H9 (cell line): ENCODE results near the gene ETF1. TPM values are rescaled to one million over a fixed set of nuclear protein-coding genes. Genes with fewer than 3 reads are reported as not detected.

Experiments used
- DNase-seq: peaks from one replicate; pipeline ENCODE4 v3.0.0-alpha.2; 2017
- H2AFZ ChIP-seq: one replicate; pipeline ENCODE4 v1.6.1; 2013; ENCODE audit warnings: mild to moderate bottlenecking, low read length, control low read depth, moderate library complexity
- H2AK5ac ChIP-seq: 2 replicates; pipeline ENCODE4 v1.6.1; 2013; ENCODE audit warnings: low read length, control low read depth, mixed read lengths; ENCODE audit not compliant: insufficient read length
- H2BK120ac ChIP-seq: one replicate; pipeline ENCODE4 v1.6.1; 2013; ENCODE audit warnings: low read depth, mild to moderate bottlenecking, low read length, control low read depth, inconsistent platforms; ENCODE audit not compliant: poor library complexity, severe bottlenecking
- H2BK12ac ChIP-seq: 2 replicates; pipeline ENCODE4 v1.6.1; 2013; ENCODE audit warnings: low read length, control low read depth, mixed read lengths, low read depth; ENCODE audit not compliant: insufficient read length
- H2BK15ac ChIP-seq: 2 replicates; pipeline ENCODE4 v1.6.1; 2013; ENCODE audit warnings: low read depth, low read length, control low read depth
- H2BK20ac ChIP-seq: one replicate; pipeline ENCODE4 v1.6.1; 2013; ENCODE audit warnings: low read depth, mild to moderate bottlenecking, low read length, control low read depth, inconsistent platforms; ENCODE audit not compliant: poor library complexity, severe bottlenecking
- H2BK5ac ChIP-seq: 2 replicates; pipeline ENCODE4 v1.6.1; 2013; ENCODE audit warnings: low read length, control low read depth, mixed read lengths; ENCODE audit not compliant: insufficient read length
- H3K14ac ChIP-seq: 2 replicates; pipeline ENCODE4 v1.6.1; 2013; ENCODE audit warnings: low read length, control low read depth; ENCODE audit not compliant: insufficient read depth
- H3K18ac ChIP-seq: 2 replicates; pipeline ENCODE4 v1.6.1; 2013; ENCODE audit warnings: low read depth, mild to moderate bottlenecking, mixed read lengths, low read length, control low read depth; ENCODE audit not compliant: insufficient read length
- H3K23ac ChIP-seq: 2 replicates; pipeline ENCODE4 v1.6.1; 2013; ENCODE audit warnings: low read length, control low read depth, mixed read lengths, low read depth; ENCODE audit not compliant: insufficient read length
- H3K23me2 ChIP-seq: 2 replicates; pipeline ENCODE4 v1.6.1; 2013; ENCODE audit warnings: low read depth, mild to moderate bottlenecking, mixed read lengths, low read length, control low read depth; ENCODE audit not compliant: insufficient read length, poor library complexity, severe bottlenecking
- H3K27ac ChIP-seq: 2 replicates; pipeline ENCODE4 v1.5.1; 2013; ENCODE audit warnings: low read length, control low read depth, mixed read lengths, low read depth; ENCODE audit not compliant: insufficient read length
- H3K27me3 ChIP-seq: 2 replicates; pipeline ENCODE4 v1.6.1; 2013; ENCODE audit warnings: low read length, control low read depth, inconsistent platforms; ENCODE audit not compliant: insufficient read depth
- H3K4ac ChIP-seq: 2 replicates; pipeline ENCODE4 v1.6.1; 2013; ENCODE audit warnings: low read depth, mild to moderate bottlenecking, control low read depth, inconsistent platforms, low read length, moderate library complexity
- H3K4me1 ChIP-seq: 2 replicates; pipeline ENCODE4 v1.6.1; 2013; ENCODE audit warnings: low read length, control low read depth, inconsistent platforms; ENCODE audit not compliant: insufficient read depth
- H3K4me2 ChIP-seq: 2 replicates; pipeline ENCODE4 v1.6.1; 2013; ENCODE audit warnings: low read length, control low read depth, mixed read lengths; ENCODE audit not compliant: insufficient read length, insufficient read depth
- H3K56ac ChIP-seq: 2 replicates; pipeline ENCODE4 v1.6.1; 2013; ENCODE audit warnings: low read depth, mild to moderate bottlenecking, mixed read lengths, low read length, control low read depth; ENCODE audit not compliant: insufficient read length
- H3K79me1 ChIP-seq: 2 replicates; pipeline ENCODE4 v1.6.1; 2013; ENCODE audit warnings: low read depth, mild to moderate bottlenecking, moderate library complexity, low read length, control low read depth, inconsistent platforms; ENCODE audit not compliant: insufficient read depth, poor library complexity, severe bottlenecking
- H3K79me2 ChIP-seq: 2 replicates; pipeline ENCODE4 v1.6.1; 2013; ENCODE audit warnings: low read length, control low read depth, inconsistent platforms; ENCODE audit not compliant: insufficient read depth
- H3K9ac ChIP-seq: 2 replicates; pipeline ENCODE4 v1.6.1; 2013; ENCODE audit warnings: low read length, control low read depth, mixed read lengths; ENCODE audit not compliant: insufficient read length; ENCODE audit errors: extremely low read depth
- H3K9me3 ChIP-seq: one replicate; pipeline ENCODE4 v1.6.1; 2013; ENCODE audit warnings: low read depth, low read length, inconsistent platforms; ENCODE audit not compliant: control insufficient read depth
- H3T11ph ChIP-seq: one replicate; pipeline ENCODE4 v1.6.1; 2013; ENCODE audit warnings: mild to moderate bottlenecking, low read length, control low read depth, inconsistent platforms
- H4K20me1 ChIP-seq: one replicate; pipeline ENCODE4 v1.6.1; 2013; ENCODE audit not compliant: control insufficient read depth, insufficient read length, insufficient read depth
- H4K5ac ChIP-seq: 2 replicates; pipeline ENCODE4 v1.6.1; 2013; ENCODE audit warnings: low read depth, mild to moderate bottlenecking, mixed read lengths, low read length, control low read depth; ENCODE audit not compliant: insufficient read length
- H4K8ac ChIP-seq: replicated peaks from 2 replicates; pipeline ENCODE4 v1.6.1; 2013; ENCODE audit warnings: low read length, control low read depth, mixed read lengths, low read depth; ENCODE audit not compliant: insufficient read length
- H4K91ac ChIP-seq: 2 replicates; pipeline ENCODE4 v1.6.1; 2013; ENCODE audit warnings: low read depth, mild to moderate bottlenecking, moderate library complexity, mixed read lengths, low read length, control low read depth; ENCODE audit not compliant: insufficient read length
- H3K27ac Mint-ChIP-seq, 3 experiments: 2 replicates in 2 of 3; 3 replicates in 1 of 3; pipeline ENCODE4 v1.8.0; 2020 to 2021; ENCODE audit warnings: mixed read lengths in 3 of 3, mild to moderate bottlenecking in 1 of 3, moderate library complexity in 1 of 3
- H3K27me3 Mint-ChIP-seq: 2 replicates; pipeline ENCODE4 v1.8.0; 2021; ENCODE audit warnings: low read depth, mild to moderate bottlenecking, moderate library complexity, mixed read lengths
- H3K36me3 Mint-ChIP-seq, 3 experiments: 2 replicates in 2 of 3; 3 replicates in 1 of 3; pipeline ENCODE4 v1.8.0; 2020 to 2021; ENCODE audit warnings: low read depth in 3 of 3, mixed read lengths in 3 of 3; ENCODE audit not compliant: insufficient read depth in 1 of 3
- H3K4me1 Mint-ChIP-seq, 2 experiments: 2 replicates each; pipeline ENCODE4 v1.8.0; 2020; ENCODE audit warnings: mixed read lengths in 2 of 2
- H3K4me3 Mint-ChIP-seq, 2 experiments: 2 replicates in 1 of 2; 3 replicates in 1 of 2; pipeline ENCODE4 v1.8.0; 2020 to 2021; ENCODE audit warnings: mild to moderate bottlenecking in 2 of 2, mixed read lengths in 2 of 2, moderate library complexity in 1 of 2
- H3K9me3 Mint-ChIP-seq, 2 experiments: 2 replicates in 1 of 2; 3 replicates in 1 of 2; pipeline ENCODE4 v1.8.0; 2020; ENCODE audit warnings: mild to moderate bottlenecking in 2 of 2, mixed read lengths in 2 of 2, moderate library complexity in 1 of 2
- CTCF ChIP-seq: fragments of 200-600 bp; sonication (generic); conservative IDR thresholded peaks from 3 replicates; pipeline ENCODE4 v1.8.0; 2021; ENCODE audit warnings: antibody characterized with exemption, mild to moderate bottlenecking
- WGBS: extraction: QIAGEN DNeasy Blood & Tissue Kit; methylation state at CpG from one replicate; pipeline ENCODE4 v1.1.7; 2013; ENCODE audit warnings: missing lambda C conversion rate, low lambda C conversion rate, mixed read lengths; ENCODE audit not compliant: insufficient read length; ENCODE audit errors: extremely low coverage; 5-methylcytosine and 5-hydroxymethylcytosine counted together
- total RNA-seq: library from RNA; stranded (reverse); gene quantifications from 2 replicates; pipeline ENCODE4 v1.2.1, GENCODE V29; 2021

Gene ETF1
- total RNA-seq, 1 experiment from 2014 or later = 175 TPM

GRCh38 chr5:138528744-138529469, 14.1 kb downstream of the ETF1 start:
- H3K9ac ChIP-seq = no peak overlapping the region
- H4K8ac ChIP-seq = no peak overlapping the region
- H3K27ac Mint-ChIP-seq = peak overlapping the region in 2 of 3 experiments; percentile 29 to 86; a peak in 3 of 7 replicates
- no peak overlapping the region for H4K5ac ChIP-seq
- TF ChIP-seq CTCF = no peak
- no peak overlapping the region for H3K27ac ChIP-seq
- 100% methylated on average over 1 of the region's 7 CpGs for WGBS
- H3K56ac ChIP-seq = no peak overlapping the region
- no peaks in the 10 kb centered on the region for H3K27me3 Mint-ChIP-seq
- H3K4ac ChIP-seq = no peak overlapping the region
- H2BK120ac ChIP-seq = no peak overlapping the region
- H3K9me3 ChIP-seq = no peaks in the 10 kb centered on the region
- no peak overlapping the region for H3K23ac ChIP-seq
- H3K27me3 ChIP-seq = no peaks in the 10 kb centered on the region
- no peak overlapping the region for H3K18ac ChIP-seq
- no peak overlapping the region for H2BK12ac ChIP-seq
- no peak overlapping the region for H2AK5ac ChIP-seq
- H3K36me3 Mint-ChIP-seq = peaks cover 23 to 33% (median 28%) of the 10 kb centered on the region in 3 experiments; a peak in 6 of 7 replicates
- H3K4me1 Mint-ChIP-seq = peaks cover 18% of the 10 kb centered on the region in 2 experiments
- no peak overlapping the region for H4K91ac ChIP-seq
- no peak overlapping the region for H2BK20ac ChIP-seq
- no peak overlapping the region for H3T11ph ChIP-seq
- no peak for DNase-seq
- no peaks in the 10 kb centered on the region; the same call in 1 of the 2 replicates for H3K4me1 ChIP-seq
- no peaks in the 10 kb centered on the region for H3K9me3 Mint-ChIP-seq
- H3K4me2 ChIP-seq = no peak overlapping the region
- H3K79me2 ChIP-seq = peaks cover 55% of the 10 kb centered on the region
- H3K79me1 ChIP-seq = no peaks in the 10 kb centered on the region
- no peaks in the 10 kb centered on the region for H4K20me1 ChIP-seq
- no peak overlapping the region for H3K4me3 Mint-ChIP-seq
- H3K23me2 ChIP-seq = no peaks in the 10 kb centered on the region
- H2BK5ac ChIP-seq = no peak overlapping the region
- no peak overlapping the region for H3K14ac ChIP-seq
- H2AFZ ChIP-seq = no peak overlapping the region
- no peak overlapping the region for H2BK15ac ChIP-seq
